Astrocyte (in vitro differentiated cells and primary cell): ENCODE measurements around the gene KAT2B.

Experiments
- CTCF ChIP-seq: IDR thresholded peaks from 2 replicates; pipeline ENCODE4 v1.5.1; 2011; ENCODE audit warnings: low read depth, mild to moderate bottlenecking, inconsistent platforms, low read length, moderate library complexity; ENCODE audit not compliant: insufficient read depth
- EZH2 ChIP-seq: IDR thresholded peaks from 2 replicates; pipeline ENCODE4 v1.6.1; 2012; ENCODE audit warnings: mild to moderate bottlenecking, low read length, inconsistent platforms; ENCODE audit not compliant: insufficient read depth

GRCh38 chr3:20043825-20044224, 3.6 kb downstream of the KAT2B start:
- TF ChIP-seq CTCF: no peak
- TF ChIP-seq EZH2: no peak
